Putamen (tissue), 1 donor: ENCODE results near the gene PPIL6.
"Not testable (repeated sequence)": the region's sequence is repeated elsewhere in the genome, so short reads cannot be mapped to it uniquely, and the experiment has no call there.

Experiments used
- DNase-seq: peaks from one replicate; pipeline ENCODE4 v3.0.0-alpha.2; 2016; ENCODE audit warnings: low spot score

Gene PPIL6

DNA sequence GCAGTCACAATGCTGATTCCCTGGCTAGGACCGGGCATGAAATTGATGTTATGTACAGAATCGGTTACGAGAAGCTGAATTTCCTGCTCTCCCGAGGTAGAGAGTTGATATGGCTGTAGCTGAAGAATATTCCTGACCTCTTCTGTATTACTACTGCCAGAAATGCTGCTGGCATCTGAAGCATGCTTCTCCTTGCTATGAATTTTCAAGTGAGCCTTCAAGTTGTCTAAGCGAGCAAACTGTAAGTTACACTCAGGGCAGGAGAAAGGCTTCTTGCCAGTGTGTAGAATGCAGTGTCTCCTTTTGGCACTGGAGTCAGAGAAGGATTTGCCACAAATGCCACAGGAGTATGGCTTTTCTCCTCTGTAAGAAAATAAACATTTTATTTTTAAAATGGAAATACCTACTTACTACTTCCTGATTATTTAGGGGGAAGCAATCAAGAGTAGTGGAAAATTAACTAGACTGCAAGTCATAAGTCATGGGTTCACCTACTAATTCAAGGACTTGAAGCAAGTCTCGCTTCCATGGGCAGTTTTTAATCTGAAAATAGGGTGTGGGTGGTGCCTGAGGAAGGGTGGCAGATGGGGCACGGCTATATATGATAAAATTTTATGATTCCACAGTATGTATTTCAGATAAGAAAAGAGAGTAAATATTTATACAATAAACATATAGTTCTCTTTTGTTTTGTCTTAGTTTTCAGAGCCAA, 25.9 kb upstream of the PPIL6 start:
- DNase-seq: no peak

DNA sequence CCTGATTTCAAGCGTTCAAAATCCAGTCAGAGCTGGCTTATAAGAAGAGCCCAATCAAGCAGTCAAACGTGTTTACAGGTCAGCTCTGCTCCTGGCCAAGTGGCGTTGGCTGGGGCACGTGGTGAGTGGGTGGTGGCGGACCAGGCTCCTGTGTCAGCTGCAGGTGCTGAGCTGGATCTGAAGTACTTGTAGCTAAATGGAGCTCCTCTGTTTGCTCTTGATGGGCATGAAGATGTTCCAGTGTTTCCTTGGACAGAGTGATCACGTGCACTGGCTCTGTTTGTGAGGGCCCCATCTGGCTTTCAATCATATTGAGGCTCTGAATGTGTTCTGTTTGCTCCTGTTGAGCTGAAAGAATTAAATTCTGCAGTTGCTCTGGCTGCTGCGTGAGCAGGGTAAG, 25.3 kb upstream of the PPIL6 start:
- DNase-seq: peak; percentile 67

DNA sequence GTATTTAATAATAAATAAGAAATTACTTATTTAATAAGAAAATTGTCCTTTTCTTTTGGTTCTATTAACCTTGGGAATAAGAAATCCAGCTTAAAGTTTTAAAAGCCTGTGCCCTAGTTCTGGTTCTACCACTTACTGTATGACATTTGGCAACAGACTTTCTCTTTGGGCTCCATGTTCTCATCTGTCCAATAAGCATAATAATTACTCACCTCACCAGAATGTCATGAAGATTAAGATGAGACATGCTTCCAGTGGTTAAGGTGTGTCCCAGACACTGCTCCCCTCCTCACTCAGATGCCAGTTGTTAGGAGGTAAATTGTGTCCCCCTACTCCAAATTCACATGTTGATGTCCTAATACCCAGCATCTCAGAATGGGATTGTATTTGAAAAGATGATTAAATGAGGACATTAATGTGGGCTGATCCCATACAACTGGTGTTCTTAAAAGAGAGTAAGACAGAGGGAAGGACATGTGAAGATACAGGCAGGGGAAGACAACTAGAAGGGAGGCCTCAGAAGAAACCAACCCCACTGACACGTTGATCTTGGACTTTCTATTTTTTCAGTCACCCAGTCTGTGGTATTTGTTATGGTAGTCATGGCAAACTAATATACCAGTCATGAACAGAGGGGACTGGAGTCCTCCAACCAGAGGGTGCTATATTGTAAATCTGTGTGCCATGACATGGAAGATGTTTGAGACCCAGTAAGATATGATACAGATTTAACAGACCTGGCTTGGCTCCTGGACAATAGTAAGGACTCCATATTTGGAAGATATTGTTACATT, 21.5 kb upstream of the PPIL6 start:
- DNase-seq: no peak

DNA sequence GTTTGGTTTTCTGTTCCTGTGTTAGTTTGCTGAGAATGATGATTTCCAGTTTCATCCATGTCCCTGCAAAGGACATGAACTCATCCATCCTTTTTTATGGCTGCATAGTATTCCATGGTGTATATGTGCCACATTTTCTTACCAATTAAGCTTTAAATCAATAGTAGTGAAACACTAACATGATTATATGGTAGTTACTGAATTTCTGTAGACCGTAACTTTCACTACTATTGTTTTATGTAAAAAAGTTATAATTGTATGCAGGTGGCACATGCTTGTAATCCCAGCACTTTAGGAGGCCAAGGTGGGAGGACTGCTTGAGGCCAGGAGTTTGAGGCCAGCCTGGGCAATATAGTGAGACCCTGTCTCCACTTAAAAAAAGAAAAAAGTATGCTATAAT, 20.8 kb upstream of the PPIL6 start:
- DNase-seq: not testable (repeated sequence)

DNA sequence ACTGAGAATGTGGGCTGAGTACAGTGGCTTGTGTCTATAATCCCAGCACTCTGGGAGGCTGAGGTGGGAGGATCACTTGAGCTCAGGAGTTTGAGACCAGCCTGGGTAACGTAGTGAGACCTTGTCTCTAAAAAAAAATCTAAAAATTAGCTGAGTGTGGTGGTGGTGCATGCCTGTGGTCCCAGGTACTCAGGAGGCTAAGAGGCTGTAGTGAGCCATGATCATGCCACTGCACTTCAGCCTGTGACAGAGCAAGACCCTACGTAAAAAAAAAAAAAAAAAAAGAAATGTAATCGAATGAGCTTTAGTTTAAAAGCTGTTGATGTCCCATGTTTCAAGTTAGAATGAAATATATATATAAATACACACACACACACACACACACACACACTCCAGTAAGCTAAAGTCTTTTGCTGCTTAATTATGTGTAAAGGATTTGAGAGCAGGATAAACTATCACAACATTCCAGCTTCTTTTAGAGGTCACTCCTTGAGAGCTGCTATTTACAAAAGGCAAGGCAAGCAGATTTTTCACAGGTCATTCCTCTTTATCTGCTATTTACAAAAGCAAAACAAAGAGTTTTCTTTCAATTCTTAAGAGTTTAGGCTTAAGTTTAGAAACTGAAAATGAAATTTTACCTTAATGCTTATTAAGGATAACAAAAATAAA, 19.9 kb upstream of the PPIL6 start:
- no peak for DNase-seq

DNA sequence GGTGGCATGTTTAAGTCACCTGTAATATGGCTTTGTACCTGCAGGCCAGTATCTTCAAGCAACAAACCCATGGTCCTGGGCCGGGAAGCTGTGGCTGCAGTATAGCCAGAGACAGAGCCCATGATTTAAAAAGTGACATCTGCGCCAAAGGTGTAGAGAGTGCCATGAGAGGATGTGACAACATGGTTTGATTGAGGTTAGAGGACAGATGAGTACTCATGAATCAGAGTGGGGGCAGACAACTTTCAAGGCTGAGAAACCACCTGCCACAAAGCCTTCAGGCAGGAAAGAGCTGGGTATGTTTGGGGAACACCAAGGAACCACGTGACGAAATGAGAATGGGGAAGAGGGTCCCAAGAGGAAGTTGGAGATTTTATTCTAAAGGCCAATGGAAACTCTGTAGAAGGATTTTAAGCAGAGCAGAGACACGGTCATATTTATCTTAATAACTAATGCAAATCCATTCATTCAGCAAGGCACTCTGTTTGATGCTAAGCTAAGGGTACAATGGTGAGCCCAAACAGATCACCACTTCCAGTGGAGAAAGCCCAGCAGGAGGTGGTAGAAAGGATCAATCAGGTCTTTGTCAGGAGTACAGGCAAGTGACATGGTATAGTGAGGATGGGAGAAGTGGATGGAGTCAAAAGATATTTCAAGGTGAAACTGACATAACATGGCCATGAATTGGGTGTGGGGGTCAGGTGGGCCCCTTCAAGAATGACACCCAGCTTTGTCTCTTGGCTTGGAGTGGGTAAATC, 18.5 kb upstream of the PPIL6 start:
- DNase-seq: no peak

DNA sequence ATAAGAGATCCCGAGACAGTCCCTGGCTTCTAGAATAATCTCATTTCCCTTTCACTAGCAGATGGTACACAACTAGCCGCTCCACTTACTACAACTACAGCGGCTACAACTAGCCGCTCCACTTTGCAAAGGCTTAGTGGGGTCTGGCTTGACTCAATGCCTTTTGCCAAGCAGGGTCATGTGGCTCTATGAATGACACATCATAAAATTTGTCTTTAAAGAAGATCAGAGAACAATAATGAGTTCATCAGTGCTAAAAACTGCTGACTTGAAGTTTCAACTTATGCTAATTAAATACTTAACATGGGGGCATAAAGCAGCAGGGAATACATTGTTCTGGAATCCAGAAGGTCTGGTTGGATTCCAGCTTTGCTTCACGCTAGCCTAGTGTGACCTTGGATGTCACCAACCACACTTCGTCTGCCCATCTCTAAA, 17.2 kb upstream of the PPIL6 start:
- no peak for DNase-seq

DNA sequence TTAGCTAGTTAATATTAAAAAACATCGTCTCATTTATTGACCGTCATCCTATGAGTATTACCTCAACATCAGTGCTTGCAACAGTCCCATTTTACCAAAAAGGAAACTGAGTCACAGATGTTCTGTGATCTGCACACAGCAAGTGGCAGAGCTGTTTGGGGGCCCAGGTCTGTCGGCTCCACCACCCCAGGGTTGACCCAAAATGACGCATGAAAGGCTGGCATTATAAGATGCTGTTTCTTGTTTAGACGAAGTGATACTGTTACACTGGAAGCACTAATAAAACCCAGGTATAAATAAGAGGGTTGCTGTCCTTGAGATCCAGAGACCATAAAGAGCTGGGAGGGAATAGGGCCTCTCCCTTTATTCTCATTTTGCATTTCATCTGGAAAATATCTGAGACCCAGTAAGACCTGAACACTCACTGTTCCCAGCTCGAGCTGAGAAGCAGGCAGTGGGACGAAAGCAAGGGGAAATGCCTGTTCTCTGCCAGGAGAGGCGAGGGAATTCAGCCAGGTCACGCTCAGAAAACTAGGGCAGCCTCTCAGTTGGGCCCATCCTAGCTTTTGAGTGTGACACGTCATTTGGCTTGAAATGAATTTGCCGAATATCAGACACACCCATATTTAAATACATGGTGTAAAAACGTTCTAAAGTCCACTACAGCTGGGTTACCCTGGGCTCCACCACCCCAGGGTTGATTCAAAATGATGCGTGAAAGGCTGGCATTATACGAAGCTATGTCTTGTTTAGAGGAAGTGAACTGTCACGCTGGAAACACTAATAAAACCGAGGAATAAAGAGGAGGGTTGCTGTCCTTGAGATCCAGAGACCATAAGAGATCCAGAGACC, 16.5 kb upstream of the PPIL6 start:
- no peak for DNase-seq

DNA sequence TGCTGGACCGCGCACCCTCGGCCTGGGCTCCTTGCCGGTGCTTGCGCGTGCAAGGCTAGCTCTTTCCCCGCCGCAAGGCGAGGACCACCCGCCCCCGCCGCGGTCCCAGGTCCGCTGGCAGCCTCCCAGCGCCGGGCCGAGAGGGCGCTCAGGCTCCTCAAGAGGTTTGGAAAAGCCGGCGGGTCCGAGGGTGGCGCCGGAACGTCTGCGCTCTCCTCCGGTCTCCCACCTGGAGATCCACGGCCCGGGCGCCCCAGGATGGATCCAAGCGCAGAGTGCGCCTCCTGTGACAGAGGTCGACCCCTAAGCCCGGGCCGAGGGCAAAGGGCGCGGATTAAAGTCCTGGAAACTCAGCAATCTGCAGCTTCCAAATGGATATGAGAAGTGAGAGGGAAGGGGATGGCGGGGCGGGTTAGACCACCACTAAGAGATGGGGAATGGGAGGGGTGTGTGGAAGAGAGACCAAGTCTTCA, 15.7 kb upstream of the PPIL6 start:
- no peak for DNase-seq

DNA sequence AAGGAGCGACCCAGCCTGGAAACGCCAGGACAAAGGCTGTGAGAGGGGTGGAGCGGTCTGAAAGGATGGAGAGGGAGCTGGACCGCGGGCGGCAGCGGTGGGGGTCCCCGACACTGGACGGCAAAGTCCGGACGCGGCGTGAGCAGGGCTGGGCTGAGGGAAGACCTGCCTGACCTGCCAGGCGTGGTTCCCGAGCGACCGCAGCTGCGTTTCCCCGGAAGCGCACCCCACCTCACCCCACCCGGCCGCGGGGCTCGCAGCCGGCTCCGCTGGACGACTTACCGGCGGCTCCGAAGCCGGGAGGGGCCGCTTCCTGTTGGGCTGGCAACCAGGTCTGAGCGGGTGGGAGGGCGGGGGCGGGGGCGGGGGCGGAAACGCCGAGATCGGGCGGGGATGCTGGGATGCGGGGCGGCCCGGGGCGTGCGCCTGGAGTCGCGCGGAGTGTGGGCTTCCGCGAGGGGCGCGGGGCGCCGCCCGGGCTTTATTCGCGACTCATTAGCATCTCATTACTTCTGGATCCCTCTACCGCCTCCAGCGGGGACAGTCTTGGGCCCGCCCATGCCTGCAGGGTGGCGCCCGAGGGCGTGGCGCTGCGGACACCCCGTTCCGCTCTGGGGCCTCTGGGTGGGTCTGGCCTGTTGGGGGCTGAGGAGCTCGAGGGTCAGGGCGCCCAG, 15.1 kb upstream of the PPIL6 start, which contains the start of gene MICAL1:
MICAL1 (minus strand) TSS at position 336 of the 674 bp plus-strand sequence. CDS start 1,576 bp downstream, outside the sequence.
- no peak for DNase-seq

DNA sequence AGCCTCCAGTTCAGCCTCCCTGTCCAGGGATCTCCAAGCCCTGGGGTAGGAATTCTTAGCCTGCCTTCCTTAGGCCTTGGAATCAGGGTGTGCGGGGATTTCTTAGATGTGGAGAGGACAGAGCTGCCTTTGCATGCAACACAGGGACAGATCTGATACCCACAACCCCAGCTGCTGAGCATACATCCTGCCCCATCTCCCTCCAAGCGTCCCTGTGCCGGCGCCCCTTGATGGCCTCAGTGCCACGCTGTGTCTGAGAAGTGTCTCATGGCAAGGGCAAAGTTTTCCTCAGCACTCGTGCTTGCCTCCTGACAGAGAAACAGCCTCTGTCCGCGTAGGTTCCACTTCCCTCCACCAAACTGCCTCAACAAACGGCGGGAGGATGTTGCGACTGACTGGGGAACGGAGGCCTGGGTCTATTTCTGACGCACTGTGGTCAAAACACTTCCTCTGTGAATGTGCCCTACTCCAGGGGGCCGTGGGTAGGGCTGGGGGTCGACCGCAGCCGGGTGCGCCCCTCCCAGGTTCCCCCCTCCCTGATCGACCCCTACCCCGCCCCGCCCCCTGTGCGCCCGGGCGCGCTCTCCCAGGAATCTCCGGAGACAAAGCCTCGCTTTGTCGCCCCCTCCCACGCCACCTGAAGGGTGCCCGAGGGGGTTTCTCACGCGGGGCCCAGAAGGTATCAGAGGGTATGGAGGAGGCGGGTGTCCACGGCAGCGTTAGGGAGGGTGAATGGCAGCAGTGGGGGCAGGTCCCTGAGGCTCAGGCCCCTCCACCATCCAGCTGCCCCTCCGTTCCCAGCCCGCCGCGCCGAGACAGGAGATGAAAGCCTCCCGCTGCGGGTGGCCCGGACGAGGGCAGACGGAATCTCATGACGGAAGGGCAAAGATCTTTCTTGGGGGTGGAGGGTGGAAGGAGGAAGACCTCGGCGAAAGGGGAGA, 14.3 kb upstream of the PPIL6 start:
- DNase-seq: no peak

DNA sequence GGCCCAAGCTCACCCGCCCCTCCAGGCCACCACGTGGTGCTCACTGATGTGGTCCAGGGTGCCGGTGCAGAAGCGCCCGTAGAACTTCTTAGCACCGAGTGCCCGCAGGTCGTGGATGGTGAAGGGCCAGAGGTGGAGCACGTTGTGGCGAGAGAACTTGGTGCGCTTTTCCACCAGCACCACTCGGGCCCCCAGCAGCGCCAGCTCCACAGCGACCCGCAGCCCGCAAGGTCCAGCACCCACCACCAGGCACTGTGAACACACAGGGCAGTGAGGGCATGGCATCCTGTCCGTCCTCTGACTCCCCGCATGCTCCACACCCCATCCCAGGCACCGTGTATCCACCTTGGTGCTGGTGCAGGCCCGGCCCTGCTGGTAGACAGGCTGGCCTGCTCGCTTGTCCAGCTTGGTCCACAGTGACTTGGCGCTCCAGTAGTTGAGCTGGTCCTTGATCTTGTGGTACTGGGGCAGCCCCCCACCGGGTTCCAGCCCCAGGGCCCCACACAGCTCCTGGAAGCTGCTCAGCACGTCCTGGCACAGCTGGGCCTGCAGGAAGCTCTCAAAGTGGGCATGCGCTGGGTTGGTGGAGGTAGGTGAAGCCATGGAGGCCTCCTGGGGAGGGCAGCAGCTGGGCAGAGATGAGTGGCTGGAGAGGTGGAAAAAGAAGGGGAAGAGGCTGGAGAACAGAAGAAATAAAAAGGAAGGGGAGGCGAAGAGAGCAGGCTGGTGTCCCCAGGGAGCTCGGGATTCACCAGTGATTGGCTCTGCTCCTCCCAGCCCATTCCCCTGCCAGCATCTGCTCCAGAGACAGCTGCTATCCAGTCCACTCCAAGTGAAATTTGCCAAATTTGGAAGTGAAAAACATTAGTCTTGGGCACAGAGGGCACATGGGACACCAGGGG, 13.4 kb upstream of the PPIL6 start:
- no peak for DNase-seq

DNA sequence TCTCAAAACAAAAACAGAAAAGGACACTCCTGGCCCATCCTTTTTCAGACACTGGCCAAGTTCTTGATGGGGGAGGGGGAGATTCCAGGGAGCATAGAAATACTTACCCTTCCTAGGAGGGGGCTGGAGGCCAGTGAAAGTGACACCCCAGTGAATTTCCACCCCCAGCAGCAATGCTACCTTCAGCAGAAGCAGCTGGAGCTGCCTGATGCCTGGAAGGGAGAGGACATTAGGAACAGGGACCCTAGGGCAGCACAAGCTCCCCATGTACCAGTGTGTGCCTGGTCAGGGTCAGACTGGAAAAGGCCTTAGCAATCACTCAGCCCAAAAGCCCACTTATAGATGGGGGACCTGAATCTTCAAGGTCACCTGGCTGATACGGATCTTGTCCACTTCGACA, 12.7 kb upstream of the PPIL6 start:
- DNase-seq: no peak

DNA sequence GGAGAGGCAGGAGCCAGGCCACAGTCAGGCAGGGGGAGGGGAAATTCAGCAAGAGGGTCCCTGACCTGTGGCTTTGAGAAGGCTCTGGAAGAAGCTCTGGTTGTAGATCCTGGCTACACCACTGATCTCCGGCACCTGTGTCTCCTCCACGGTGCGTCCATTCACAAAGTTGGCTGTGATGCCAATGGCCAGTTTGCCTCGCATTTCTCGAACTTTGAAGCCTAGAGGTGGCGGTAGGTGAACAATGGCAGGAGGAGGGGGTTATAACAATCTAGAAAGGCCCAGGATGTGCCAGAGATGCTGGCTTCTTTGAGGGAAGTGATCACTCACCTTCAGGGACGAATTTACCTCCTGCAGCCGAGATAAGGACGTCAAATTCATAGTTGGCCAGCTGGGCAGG, 11.8 kb upstream of the PPIL6 start:
- DNase-seq: no peak

DNA sequence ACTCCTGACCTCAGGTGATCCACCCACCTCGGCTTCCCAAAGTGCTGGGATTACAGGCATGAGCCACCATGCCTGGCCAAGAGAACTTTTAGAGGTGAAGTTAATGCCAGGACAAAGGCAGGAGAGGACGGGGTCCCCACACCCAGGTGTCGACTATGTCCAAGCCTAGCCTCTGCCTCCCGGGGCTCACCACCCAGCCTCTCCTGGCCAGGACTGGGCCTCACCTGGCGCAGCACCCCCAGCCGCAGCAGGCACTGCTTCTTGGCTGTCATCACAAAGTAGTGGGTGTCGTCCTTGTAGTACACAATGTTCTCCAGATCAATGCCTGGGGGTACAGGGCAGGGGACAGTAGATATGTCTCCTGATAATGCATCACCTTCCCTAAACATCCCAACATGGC, 10.9 kb upstream of the PPIL6 start:
- DNase-seq: no peak

DNA sequence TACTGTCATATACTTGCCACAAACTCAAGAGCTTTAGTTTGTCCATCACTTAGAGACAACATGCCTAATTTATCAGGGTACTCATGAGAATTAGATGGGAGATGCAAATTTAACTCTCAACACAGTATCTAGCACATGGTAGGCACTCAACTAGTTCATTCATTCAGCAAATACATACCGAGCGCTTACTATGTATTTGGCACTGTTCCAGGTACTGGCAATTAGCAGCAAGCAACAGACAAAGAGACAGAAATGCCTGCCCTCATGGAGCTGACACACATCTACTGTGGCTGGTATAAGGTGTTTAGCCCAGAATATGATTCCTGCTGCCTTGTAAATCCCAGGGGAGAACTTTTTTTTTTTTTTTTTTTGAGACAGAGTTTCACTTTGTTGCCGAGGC, 10.4 kb upstream of the PPIL6 start:
- DNase-seq: no peak

DNA sequence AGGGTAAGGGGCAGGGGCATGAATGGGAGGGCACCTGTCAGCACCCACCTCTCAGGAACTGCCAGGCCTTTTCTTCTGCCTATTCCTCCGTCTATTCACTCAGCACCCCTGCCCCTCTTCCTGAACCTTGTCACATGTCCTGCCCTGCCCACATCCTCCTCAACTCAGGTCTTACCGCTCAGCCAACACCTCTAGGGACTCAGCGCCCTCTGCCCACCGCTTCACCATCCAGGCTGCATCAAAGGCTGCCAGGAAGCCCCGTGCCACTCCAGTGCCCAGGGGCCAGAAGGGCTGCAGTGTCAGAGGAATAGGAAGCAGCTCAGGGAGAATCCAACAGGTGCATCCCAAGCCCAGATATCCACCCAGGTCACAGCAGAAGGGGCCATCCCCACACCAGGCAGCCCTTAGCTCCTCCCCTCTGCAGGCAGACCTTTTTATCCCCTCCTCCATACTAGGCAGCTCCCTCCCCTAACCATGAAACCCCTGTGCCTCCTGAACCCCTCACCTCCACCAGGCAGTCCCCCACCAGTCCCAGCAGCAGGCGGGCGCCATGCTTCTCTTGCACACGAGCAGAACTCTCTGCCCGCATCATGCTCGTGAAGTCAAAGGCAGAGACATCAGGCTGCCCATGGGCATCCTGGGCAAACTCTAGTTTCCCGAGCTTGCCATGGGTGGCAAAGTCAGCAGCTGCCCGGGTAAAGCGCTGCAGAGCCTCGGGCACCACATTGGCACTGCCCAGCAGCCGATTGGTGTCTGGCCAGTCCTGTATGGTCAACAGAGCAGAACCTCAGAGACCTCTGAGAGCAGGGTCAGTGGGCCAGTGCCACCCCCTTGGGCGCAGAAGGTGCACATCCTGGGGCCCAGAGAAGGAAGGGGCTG, 9.6 kb upstream of the PPIL6 start:
- no peak for DNase-seq
